Tracheal epithelial cell (primary cell): ENCODE results near the gene PRR36. TPM values are rescaled to one million over a fixed set of nuclear protein-coding genes. Genes with fewer than 3 reads are reported as not detected.

Experiments
- total RNA-seq: library from RNA; depleted of rRNA; stranded (reverse); fragments of >200 nt; gene quantifications from 2 replicates; pipeline ENCODE4 v1.2.1, GENCODE V29; 2014

Gene PRR36
- total RNA-seq: under 0.01 TPM in 1 of 2 replicates, not detected in the other

GRCh38 chr19:7874076-7874896, at the start of gene PRR36:
PRR36 (minus strand) TSS chr19:7874390; CDS start chr19:7873689, 701 bp downstream.

GRCh38 chr19:7919610-7920518, 45.7 kb upstream of the PRR36 start, which contains the start of gene SNAPC2:
SNAPC2 (plus strand) TSS chr19:7920338; CDS start chr19:7920367, 29 bp downstream.

GRCh38 chr19:7914598-7915045, 40.4 kb upstream of the PRR36 start, which contains the start of gene TGFBR3L:
TGFBR3L (plus strand) TSS chr19:7914830.

GRCh38 chr19:7903244-7904073, 29.3 kb upstream of the PRR36 start, which contains the start of gene MAP2K7:
MAP2K7 (plus strand) TSS chr19:7903877; CDS start chr19:7903945, 68 bp downstream.

GRCh38 chr19:7888145-7888825, 14.1 kb upstream of the PRR36 start, which contains the start of gene LRRC8E:
LRRC8E (plus strand) TSS chr19:7888510; CDS start chr19:7895604, 7,094 bp downstream.

GRCh38 chr19:7829561-7830271, 44.5 kb downstream of the PRR36 start, which contains the start of gene EVI5L:
EVI5L (plus strand) TSS chr19:7830218; CDS start chr19:7846543, 16,325 bp downstream.

Other genes starting within 250 kb of the PRR36 start
- 22.4 and 31.8 TPM in 2 replicates for gene XAB2, start 244.8 kb downstream of the PRR36 start, total RNA-seq
- gene PET100, start 244.6 kb downstream of the PRR36 start, total RNA-seq: 6.0 and 8.0 TPM in 2 replicates
- gene PCP2, start 240.7 kb downstream of the PRR36 start, total RNA-seq: not detected in 2 replicates
- gene STXBP2, start 237.3 kb downstream of the PRR36 start, total RNA-seq: 47.5 and 57.6 TPM in 2 replicates
- not detected in 2 replicates for gene RETN, start 205.3 kb downstream of the PRR36 start, total RNA-seq
- gene MCEMP1, start 197.3 kb downstream of the PRR36 start, total RNA-seq: not detected in 2 replicates
- 74.0 and 75.9 TPM in 2 replicates for gene TRAPPC5, start 193.6 kb downstream of the PRR36 start, total RNA-seq
- gene FCER2, start 172.3 kb downstream of the PRR36 start, total RNA-seq: not detected in 2 replicates
- not detected in 2 replicates for gene CLEC4G, start 142.3 kb downstream of the PRR36 start, total RNA-seq
- not detected in 2 replicates for gene CD209, start 126.9 kb downstream of the PRR36 start, total RNA-seq
- gene CLEC4M, start 111.1 kb downstream of the PRR36 start, total RNA-seq: not detected in 2 replicates
- 12.0 and 12.1 TPM in 2 replicates for gene EVI5L, start 44.2 kb downstream of the PRR36 start, total RNA-seq
- gene LRRC8E, start 14.1 kb upstream of the PRR36 start, total RNA-seq: 8.3 and 19.0 TPM in 2 replicates
- 11.3 and 11.5 TPM in 2 replicates for gene MAP2K7, start 29.5 kb upstream of the PRR36 start, total RNA-seq
- 4.3 and 5.5 TPM in 2 replicates for gene TGFBR3L, start 40.4 kb upstream of the PRR36 start, total RNA-seq
- gene SNAPC2, start 45.9 kb upstream of the PRR36 start, total RNA-seq: 10.1 and 20.7 TPM in 2 replicates
- 8.2 TPM in 1 of 2 replicates, not detected in the other for gene CTXN1, start 51.7 kb upstream of the PRR36 start, total RNA-seq
- gene TIMM44, start 69.3 kb upstream of the PRR36 start, total RNA-seq: 71.8 and 84.6 TPM in 2 replicates
- 31.6 and 39.9 TPM in 2 replicates for gene ELAVL1, start 131.3 kb upstream of the PRR36 start, total RNA-seq
- not detected in 2 replicates for gene CCL25, start 178.4 kb upstream of the PRR36 start, total RNA-seq